Ishikawa (cell line): ENCODE data around the gene TANC1.

ENCODE experiments used
- CEBPB ChIP-seq: IDR thresholded peaks from 2 replicates; pipeline ENCODE4 v1.6.1; 2012
- CREB1 ChIP-seq: IDR thresholded peaks from 2 replicates; pipeline ENCODE4 v1.6.1; 2012; ENCODE audit warnings: low read depth
- EGR1 ChIP-seq: IDR thresholded peaks from 2 replicates; pipeline ENCODE4 v1.6.1; 2012
- EP300 ChIP-seq: IDR thresholded peaks from 2 replicates; pipeline ENCODE4 v1.6.1; 2012; ENCODE audit warnings: borderline replicate concordance
- FOXM1 ChIP-seq: IDR thresholded peaks from 2 replicates; pipeline ENCODE4 v1.6.1; 2012; ENCODE audit warnings: low read depth, borderline replicate concordance
- MAX ChIP-seq: IDR thresholded peaks from 2 replicates; pipeline ENCODE4 v1.6.1; 2012
- NFIC ChIP-seq: IDR thresholded peaks from 2 replicates; pipeline ENCODE4 v1.6.1; 2012
- RAD21 ChIP-seq: IDR thresholded peaks from 2 replicates; pipeline ENCODE4 v1.6.1; 2012; ENCODE audit warnings: low read depth
- TAF1 ChIP-seq: IDR thresholded peaks from 2 replicates; pipeline ENCODE4 v1.6.1; 2012; ENCODE audit warnings: low read depth, mild to moderate bottlenecking
- TCF12 ChIP-seq: IDR thresholded peaks from 2 replicates; pipeline ENCODE4 v1.6.1; 2012; ENCODE audit warnings: low read depth
- TEAD4 ChIP-seq: IDR thresholded peaks from 2 replicates; pipeline ENCODE4 v1.6.1; 2012
- YY1 ChIP-seq: IDR thresholded peaks from 2 replicates; pipeline ENCODE4 v1.6.1; 2012; ENCODE audit warnings: low read depth
- ZBTB7A ChIP-seq: IDR thresholded peaks from 2 replicates; pipeline ENCODE4 v1.6.1; 2012; ENCODE audit warnings: low read depth
- TF ChIP-seq, protein P1 (sequence below): IDR thresholded peaks from 2 replicates; pipeline ENCODE4 v1.6.1; 2012; ENCODE audit warnings: low read depth, mild to moderate bottlenecking
- TF ChIP-seq, protein P2 (sequence below): IDR thresholded peaks from 2 replicates; pipeline ENCODE4 v1.6.1; 2012

The TANC1 gene

DNA sequence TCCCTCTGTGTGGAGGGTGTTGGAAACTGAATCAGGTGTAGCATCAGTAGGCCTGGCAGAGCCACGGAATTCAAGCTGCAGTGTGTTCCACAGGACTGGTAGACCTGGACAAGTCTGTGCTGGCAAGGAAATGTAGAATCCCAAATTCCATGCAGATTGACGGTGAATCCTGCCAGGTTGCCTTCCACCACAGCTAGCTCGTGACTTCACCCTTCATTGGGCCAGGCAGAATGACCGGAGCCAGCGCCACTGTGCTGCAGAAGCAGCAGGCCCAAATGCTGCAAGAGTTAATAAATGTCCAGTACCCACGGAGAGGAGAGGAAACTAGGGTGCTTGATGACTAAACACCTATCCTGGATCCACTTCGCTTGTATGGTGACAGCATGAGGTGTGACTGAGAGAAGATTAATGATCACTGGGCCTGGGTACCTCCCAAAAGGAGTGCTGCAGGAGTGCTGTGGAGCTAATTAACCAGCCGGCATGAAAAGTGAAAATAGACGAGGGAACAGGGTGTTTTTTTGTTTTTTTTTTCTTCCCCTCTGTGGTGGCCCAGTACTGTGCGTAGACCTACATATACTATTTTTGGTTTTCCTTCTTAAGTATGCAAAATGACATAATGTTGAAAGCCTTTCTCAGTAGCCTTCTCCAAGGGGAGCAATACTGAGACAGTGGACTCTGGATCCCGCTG lies 122.2 kb downstream of the TANC1 start:
- TF ChIP-seq NFIC (0 out of 2 replicates have a peak, but pooled peaks have one; percentile 28), MAX (peak; percentile 47), TEAD4 (peak; percentile 42; the same call in 1 of the 2 replicates), TAF1 (no peak), EP300 (peak; percentile 53; the same call in 1 of the 2 replicates)
- TF ChIP-seq, protein P1, sequence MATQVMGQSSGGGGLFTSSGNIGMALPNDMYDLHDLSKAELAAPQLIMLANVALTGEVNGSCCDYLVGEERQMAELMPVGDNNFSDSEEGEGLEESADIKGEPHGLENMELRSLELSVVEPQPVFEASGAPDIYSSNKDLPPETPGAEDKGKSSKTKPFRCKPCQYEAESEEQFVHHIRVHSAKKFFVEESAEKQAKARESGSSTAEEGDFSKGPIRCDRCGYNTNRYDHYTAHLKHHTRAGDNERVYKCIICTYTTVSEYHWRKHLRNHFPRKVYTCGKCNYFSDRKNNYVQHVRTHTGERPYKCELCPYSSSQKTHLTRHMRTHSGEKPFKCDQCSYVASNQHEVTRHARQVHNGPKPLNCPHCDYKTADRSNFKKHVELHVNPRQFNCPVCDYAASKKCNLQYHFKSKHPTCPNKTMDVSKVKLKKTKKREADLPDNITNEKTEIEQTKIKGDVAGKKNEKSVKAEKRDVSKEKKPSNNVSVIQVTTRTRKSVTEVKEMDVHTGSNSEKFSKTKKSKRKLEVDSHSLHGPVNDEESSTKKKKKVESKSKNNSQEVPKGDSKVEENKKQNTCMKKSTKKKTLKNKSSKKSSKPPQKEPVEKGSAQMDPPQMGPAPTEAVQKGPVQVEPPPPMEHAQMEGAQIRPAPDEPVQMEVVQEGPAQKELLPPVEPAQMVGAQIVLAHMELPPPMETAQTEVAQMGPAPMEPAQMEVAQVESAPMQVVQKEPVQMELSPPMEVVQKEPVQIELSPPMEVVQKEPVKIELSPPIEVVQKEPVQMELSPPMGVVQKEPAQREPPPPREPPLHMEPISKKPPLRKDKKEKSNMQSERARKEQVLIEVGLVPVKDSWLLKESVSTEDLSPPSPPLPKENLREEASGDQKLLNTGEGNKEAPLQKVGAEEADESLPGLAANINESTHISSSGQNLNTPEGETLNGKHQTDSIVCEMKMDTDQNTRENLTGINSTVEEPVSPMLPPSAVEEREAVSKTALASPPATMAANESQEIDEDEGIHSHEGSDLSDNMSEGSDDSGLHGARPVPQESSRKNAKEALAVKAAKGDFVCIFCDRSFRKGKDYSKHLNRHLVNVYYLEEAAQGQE: no peak

GRCh38 chr2:159091381-159091780 lies 122.9 kb downstream of the TANC1 start:
- TF ChIP-seq TAF1 (no peak), NFIC (no peak), MAX (no peak), TEAD4 (no peak), EP300 (no peak), CREB1 (no peak), FOXM1 (no peak), CEBPB (no peak), TCF12 (no peak), YY1 (no peak), RAD21 (no peak), ZBTB7A (no peak), EGR1 (no peak)
- TF ChIP-seq, protein P2, sequence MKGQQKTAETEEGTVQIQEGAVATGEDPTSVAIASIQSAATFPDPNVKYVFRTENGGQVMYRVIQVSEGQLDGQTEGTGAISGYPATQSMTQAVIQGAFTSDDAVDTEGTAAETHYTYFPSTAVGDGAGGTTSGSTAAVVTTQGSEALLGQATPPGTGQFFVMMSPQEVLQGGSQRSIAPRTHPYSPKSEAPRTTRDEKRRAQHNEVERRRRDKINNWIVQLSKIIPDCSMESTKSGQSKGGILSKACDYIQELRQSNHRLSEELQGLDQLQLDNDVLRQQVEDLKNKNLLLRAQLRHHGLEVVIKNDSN: no peak

DNA sequence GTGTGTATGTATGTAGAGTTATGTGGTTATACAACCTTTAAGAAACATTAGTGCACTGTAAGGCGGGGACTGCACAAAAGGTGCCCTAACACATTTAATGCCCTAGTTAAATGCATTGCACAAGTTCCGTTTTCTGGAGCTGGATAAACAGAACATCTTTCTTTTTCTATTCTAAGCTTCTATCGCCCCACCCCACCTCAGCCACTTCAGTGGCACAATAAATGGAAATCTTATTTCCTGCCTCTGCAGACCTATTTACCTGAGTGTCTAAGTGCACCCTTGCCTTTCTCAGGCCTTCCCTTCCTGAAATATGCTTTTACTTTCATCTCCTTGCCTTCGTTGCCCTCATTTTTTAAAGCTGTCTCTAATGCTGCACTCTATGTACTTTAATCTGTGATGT lies 123.5 kb downstream of the TANC1 start:
- TF ChIP-seq CREB1 (no peak), MAX (no peak), YY1 (no peak), TEAD4 (no peak), RAD21 (no peak), TCF12 (no peak), CEBPB (no peak), FOXM1 (no peak), NFIC (no peak), ZBTB7A (no peak), TAF1 (no peak), EP300 (no peak), EGR1 (no peak)
- TF ChIP-seq, protein P1: no peak
- TF ChIP-seq, protein P2: no peak

DNA sequence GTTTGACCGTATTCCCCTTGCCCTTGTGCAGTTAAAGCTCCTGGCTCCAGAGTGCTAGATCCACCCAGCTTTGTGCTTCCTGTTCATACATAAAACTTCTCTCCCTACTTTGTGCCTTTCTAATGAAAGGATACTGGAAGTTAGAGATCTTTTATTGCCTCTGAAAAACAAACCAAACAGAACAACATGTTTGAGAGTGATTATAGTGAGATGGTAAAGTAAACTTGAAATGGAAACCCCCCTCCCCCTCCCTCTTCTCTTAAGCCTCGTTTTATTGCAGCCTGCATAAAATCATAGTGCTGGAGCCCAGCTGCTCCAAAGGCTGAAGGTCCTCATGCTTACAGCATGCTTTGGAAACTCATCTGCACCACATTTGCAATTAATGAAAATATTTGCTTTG lies 125.1 kb downstream of the TANC1 start:
- no peak for TF ChIP-seq CREB1
- TF ChIP-seq, protein P1: no peak
- no peak for TF ChIP-seq CEBPB
- TF ChIP-seq YY1: no peak
- no peak for TF ChIP-seq ZBTB7A
